GM12878 (cell line): ENCODE measurements around the gene AKAP8.

Source experiments
- CHD4 ChIP-seq: fragments of 200-600 bp; sonication (generic); IDR thresholded peaks from 2 replicates; pipeline ENCODE4 v1.6.1; 2016; ENCODE audit warnings: mild to moderate bottlenecking
- FOXK2 ChIP-seq: fragments of 450-650 bp; IDR thresholded peaks from 2 replicates; pipeline ENCODE4 v1.6.1; 2017; ENCODE audit warnings: mild to moderate bottlenecking, moderate library complexity
- POLR2AphosphoS5 ChIP-seq: IDR thresholded peaks from 2 replicates; pipeline ENCODE4 v1.6.1; 2011; ENCODE audit warnings: mild to moderate bottlenecking, low read length, inconsistent platforms
- RAD21 ChIP-seq: IDR thresholded peaks from 2 replicates; pipeline ENCODE4 v1.6.1; 2011; ENCODE audit warnings: mild to moderate bottlenecking, low read depth, low read length, moderate library complexity; ENCODE audit not compliant: insufficient read depth
- SRF ChIP-seq, 2 experiments: IDR thresholded peaks; 2 replicates each; pipeline ENCODE4 v1.6.1; 2011; ENCODE audit warnings: low read depth in 2 of 2, low read length in 2 of 2, mild to moderate bottlenecking in 1 of 2, moderate library complexity in 1 of 2
- TF ChIP-seq, protein P1 (sequence below): fragments of 450-650 bp; IDR thresholded peaks from 2 replicates; pipeline ENCODE4 v1.6.1; 2017; ENCODE audit warnings: mild to moderate bottlenecking, moderate library complexity
- TF ChIP-seq, protein P2 (sequence below), 3 experiments: IDR thresholded peaks in 2 of 3; conservative IDR thresholded peaks in 1 of 3; 2 replicates each; pipeline ENCODE4 v1.5.1; 2011; ENCODE audit warnings: low read depth in 3 of 3, low read length in 3 of 3, mild to moderate bottlenecking in 3 of 3, control low read depth in 2 of 3, moderate library complexity in 2 of 3, inconsistent platforms in 1 of 3, mixed read lengths in 1 of 3; ENCODE audit not compliant: control insufficient read depth in 2 of 3, insufficient read depth in 1 of 3; ENCODE audit errors: extremely low read depth in 1 of 3
- TF ChIP-seq, protein P3 (sequence below): fragments of 450-650 bp; IDR thresholded peaks from 2 replicates; pipeline ENCODE4 v1.6.1; 2014; ENCODE audit warnings: mild to moderate bottlenecking
- TF ChIP-seq, protein P4 (sequence below): IDR thresholded peaks from 2 replicates; pipeline ENCODE4 v1.6.1; 2012; ENCODE audit warnings: low read depth, low read length, improper control_type of control experiment
- TF ChIP-seq, protein P5 (sequence below): fragments of 450-650 bp; IDR thresholded peaks from 2 replicates; pipeline ENCODE4 v1.6.1; 2016; ENCODE audit warnings: mild to moderate bottlenecking, moderate library complexity, borderline replicate concordance

DNA sequence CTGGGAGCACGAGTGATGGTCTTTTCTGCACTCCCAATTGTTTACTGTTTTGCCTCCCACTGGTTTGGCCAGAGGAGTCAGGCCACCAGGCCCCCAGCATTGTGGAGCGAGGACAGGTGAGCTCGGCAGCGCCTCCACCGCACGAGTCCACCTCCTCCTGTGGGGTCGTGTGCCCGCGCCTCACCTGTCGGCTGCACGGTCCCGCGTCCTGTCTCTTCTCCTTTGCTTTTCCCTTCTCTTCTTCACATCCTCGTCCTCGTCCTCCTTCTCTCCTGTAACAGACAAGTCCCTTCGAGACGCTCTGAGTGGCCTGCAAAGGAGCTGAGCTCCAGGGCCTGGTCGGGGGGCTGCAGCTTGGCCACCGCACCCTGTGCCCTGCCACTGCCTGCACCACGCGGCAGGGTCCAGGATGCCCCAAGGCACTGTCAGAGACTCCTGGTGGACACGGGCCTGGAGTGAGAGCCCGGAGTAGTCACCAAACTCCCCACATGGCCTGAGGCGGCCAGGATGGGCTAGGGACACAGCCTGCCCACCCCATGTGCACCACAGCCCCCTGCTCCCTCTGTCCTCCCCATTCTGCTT is 11.4 kb downstream of the AKAP8 start:
- TF ChIP-seq, protein P1, sequence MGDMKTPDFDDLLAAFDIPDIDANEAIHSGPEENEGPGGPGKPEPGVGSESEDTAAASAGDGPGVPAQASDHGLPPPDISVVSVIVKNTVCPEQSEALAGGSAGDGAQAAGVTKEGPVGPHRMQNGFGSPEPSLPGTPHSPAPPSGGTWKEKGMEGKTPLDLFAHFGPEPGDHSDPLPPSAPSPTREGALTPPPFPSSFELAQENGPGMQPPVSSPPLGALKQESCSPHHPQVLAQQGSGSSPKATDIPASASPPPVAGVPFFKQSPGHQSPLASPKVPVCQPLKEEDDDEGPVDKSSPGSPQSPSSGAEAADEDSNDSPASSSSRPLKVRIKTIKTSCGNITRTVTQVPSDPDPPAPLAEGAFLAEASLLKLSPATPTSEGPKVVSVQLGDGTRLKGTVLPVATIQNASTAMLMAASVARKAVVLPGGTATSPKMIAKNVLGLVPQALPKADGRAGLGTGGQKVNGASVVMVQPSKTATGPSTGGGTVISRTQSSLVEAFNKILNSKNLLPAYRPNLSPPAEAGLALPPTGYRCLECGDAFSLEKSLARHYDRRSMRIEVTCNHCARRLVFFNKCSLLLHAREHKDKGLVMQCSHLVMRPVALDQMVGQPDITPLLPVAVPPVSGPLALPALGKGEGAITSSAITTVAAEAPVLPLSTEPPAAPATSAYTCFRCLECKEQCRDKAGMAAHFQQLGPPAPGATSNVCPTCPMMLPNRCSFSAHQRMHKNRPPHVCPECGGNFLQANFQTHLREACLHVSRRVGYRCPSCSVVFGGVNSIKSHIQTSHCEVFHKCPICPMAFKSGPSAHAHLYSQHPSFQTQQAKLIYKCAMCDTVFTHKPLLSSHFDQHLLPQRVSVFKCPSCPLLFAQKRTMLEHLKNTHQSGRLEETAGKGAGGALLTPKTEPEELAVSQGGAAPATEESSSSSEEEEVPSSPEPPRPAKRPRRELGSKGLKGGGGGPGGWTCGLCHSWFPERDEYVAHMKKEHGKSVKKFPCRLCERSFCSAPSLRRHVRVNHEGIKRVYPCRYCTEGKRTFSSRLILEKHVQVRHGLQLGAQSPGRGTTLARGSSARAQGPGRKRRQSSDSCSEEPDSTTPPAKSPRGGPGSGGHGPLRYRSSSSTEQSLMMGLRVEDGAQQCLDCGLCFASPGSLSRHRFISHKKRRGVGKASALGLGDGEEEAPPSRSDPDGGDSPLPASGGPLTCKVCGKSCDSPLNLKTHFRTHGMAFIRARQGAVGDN = no peak
- no peak for TF ChIP-seq CHD4
- TF ChIP-seq SRF (IDR thresholded peaks at IDR 0.05; ENCODE audit: low read depth in 2 of 2, low read length in 2 of 2) = no peak
- TF ChIP-seq POLR2AphosphoS5 = peak; percentile 13; the same call in 1 of the 2 replicates
- TF ChIP-seq RAD21 = no peak
- TF ChIP-seq FOXK2 = no peak
- TF ChIP-seq, protein P2, sequence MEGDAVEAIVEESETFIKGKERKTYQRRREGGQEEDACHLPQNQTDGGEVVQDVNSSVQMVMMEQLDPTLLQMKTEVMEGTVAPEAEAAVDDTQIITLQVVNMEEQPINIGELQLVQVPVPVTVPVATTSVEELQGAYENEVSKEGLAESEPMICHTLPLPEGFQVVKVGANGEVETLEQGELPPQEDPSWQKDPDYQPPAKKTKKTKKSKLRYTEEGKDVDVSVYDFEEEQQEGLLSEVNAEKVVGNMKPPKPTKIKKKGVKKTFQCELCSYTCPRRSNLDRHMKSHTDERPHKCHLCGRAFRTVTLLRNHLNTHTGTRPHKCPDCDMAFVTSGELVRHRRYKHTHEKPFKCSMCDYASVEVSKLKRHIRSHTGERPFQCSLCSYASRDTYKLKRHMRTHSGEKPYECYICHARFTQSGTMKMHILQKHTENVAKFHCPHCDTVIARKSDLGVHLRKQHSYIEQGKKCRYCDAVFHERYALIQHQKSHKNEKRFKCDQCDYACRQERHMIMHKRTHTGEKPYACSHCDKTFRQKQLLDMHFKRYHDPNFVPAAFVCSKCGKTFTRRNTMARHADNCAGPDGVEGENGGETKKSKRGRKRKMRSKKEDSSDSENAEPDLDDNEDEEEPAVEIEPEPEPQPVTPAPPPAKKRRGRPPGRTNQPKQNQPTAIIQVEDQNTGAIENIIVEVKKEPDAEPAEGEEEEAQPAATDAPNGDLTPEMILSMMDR (IDR thresholded peaks at IDR 0.05 in 2 of 3, conservative IDR thresholded peaks at IDR 0.05 in 1 of 3; ENCODE audit: control insufficient read depth in 2 of 3, extremely low read depth in 1 of 3, insufficient read depth in 1 of 3, low read depth in 3 of 3, low read length in 3 of 3) = no peak
- TF ChIP-seq, protein P3, sequence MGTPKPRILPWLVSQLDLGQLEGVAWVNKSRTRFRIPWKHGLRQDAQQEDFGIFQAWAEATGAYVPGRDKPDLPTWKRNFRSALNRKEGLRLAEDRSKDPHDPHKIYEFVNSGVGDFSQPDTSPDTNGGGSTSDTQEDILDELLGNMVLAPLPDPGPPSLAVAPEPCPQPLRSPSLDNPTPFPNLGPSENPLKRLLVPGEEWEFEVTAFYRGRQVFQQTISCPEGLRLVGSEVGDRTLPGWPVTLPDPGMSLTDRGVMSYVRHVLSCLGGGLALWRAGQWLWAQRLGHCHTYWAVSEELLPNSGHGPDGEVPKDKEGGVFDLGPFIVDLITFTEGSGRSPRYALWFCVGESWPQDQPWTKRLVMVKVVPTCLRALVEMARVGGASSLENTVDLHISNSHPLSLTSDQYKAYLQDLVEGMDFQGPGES = no peak
- TF ChIP-seq, protein P4, sequence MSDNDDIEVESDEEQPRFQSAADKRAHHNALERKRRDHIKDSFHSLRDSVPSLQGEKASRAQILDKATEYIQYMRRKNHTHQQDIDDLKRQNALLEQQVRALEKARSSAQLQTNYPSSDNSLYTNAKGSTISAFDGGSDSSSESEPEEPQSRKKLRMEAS = no peak
- TF ChIP-seq, protein P5, sequence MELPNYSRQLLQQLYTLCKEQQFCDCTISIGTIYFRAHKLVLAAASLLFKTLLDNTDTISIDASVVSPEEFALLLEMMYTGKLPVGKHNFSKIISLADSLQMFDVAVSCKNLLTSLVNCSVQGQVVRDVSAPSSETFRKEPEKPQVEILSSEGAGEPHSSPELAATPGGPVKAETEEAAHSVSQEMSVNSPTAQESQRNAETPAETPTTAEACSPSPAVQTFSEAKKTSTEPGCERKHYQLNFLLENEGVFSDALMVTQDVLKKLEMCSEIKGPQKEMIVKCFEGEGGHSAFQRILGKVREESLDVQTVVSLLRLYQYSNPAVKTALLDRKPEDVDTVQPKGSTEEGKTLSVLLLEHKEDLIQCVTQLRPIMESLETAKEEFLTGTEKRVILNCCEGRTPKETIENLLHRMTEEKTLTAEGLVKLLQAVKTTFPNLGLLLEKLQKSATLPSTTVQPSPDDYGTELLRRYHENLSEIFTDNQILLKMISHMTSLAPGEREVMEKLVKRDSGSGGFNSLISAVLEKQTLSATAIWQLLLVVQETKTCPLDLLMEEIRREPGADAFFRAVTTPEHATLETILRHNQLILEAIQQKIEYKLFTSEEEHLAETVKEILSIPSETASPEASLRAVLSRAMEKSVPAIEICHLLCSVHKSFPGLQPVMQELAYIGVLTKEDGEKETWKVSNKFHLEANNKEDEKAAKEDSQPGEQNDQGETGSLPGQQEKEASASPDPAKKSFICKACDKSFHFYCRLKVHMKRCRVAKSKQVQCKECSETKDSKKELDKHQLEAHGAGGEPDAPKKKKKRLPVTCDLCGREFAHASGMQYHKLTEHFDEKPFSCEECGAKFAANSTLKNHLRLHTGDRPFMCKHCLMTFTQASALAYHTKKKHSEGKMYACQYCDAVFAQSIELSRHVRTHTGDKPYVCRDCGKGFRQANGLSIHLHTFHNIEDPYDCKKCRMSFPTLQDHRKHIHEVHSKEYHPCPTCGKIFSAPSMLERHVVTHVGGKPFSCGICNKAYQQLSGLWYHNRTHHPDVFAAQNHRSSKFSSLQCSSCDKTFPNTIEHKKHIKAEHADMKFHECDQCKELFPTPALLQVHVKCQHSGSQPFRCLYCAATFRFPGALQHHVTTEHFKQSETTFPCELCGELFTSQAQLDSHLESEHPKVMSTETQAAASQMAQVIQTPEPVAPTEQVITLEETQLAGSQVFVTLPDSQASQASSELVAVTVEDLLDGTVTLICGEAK = no peak
